HepG2 (cell line): ENCODE measurements around the gene TNFRSF11A. TPM values are rescaled to one million over a fixed set of nuclear protein-coding genes. Genes with fewer than 3 reads are reported as not detected.

ENCODE experiments used
- ATAC-seq: fragments of 200-7000 bp; cut with Tn5 transposase; 3 replicates; pipeline ENCODE4 v1.9.1; 2020; ENCODE audit warnings: mild to moderate bottlenecking, moderate library complexity
- BruUV-seq: library from RNA; stranded (reverse); fragments of 400-500 nt; replicated peaks from 2 replicates; lab custom pipeline; 2021; lab: Mats Ljungman, UMichigan
- CTCF ChIA-PET: fragments of 300-600 bp; formaldehyde crosslinking; extraction: SDS; loops from one replicate; lab custom pipeline; 2021; ENCODE audit warnings: low total read pairs, inconsistent platforms, low intra/inter-chr PET ratio; lab: Yijun Ruan, JAX
- POLR2A ChIA-PET: fragments of 350-600 bp; sonication (Branson Sonifier 250); formaldehyde crosslinking; loops from one replicate; lab custom pipeline; 2020; ENCODE audit warnings: antibody characterized with exemption, inconsistent platforms; lab: Yijun Ruan, JAX
- DNase-seq: peaks from one replicate; pipeline ENCODE4 v3.0.0-alpha.2; 2015; ENCODE audit warnings: low spot score
- FAIRE-seq: peaks from 3 replicates; lab custom pipeline; 2011; peaks lifted over from hg19 to GRCh38; lab: Jason Lieb, UNC
- H2AFZ ChIP-seq: one replicate; pipeline ENCODE4 v1.6.1; 2011; ENCODE audit warnings: low read length, inconsistent platforms
- H3K27ac ChIP-seq: fragments of 300-600 bp; 3 replicates; pipeline ENCODE4 v1.8.0; 2011; ENCODE audit warnings: mixed run types, mild to moderate bottlenecking, mixed read lengths, low read length, inconsistent platforms; ENCODE audit not compliant: insufficient read depth; ENCODE audit errors: extremely low read length
- H3K27me3 ChIP-seq, 2 experiments: fragments of 200-600 bp in 1 of 2; 2 replicates in 1 of 2; 3 replicates in 1 of 2; pipeline versions ENCODE4 v1.6.0 to v1.8.0; 2011; ENCODE audit warnings: low read length in 2 of 2, mild to moderate bottlenecking in 2 of 2, moderate library complexity in 2 of 2, inconsistent platforms in 1 of 2; ENCODE audit not compliant: insufficient read depth in 2 of 2, control insufficient read depth in 1 of 2
- H3K36me3 ChIP-seq, 2 experiments: fragments of 200-600 bp in 1 of 2; replicated peaks in 1 of 2; 2 replicates in 1 of 2; 3 replicates in 1 of 2; pipeline versions ENCODE4 v1.5.1 to v1.8.0; 2011; ENCODE audit warnings: low read length in 2 of 2, inconsistent platforms in 1 of 2; ENCODE audit not compliant: insufficient read depth in 2 of 2, control insufficient read depth in 1 of 2
- H3K4me1 ChIP-seq: 2 replicates; pipeline ENCODE4 v1.5.1; 2012; ENCODE audit warnings: low read length, inconsistent platforms; ENCODE audit not compliant: insufficient read depth
- H3K4me2 ChIP-seq: 2 replicates; pipeline ENCODE4 v1.6.0; 2011; ENCODE audit warnings: low read depth, low read length, inconsistent platforms
- H3K4me3 ChIP-seq, 3 experiments: fragments of 200-600 bp in 1 of 3; sonication (generic), shearing (Covaris generic) in 1 of 3; replicated peaks in 1 of 3; 2 replicates each; pipeline ENCODE4 v1.5.1; 2011 to 2016; ENCODE audit warnings: low read length in 3 of 3, inconsistent platforms in 2 of 3, low read depth in 2 of 3, mild to moderate bottlenecking in 2 of 3, control low read depth in 1 of 3, mixed read lengths in 1 of 3; ENCODE audit not compliant: insufficient read depth in 1 of 3
- H3K79me2 ChIP-seq: one replicate; pipeline ENCODE4 v1.6.1; 2011; ENCODE audit warnings: low read length, inconsistent platforms; ENCODE audit not compliant: insufficient read depth
- H3K9ac ChIP-seq: 2 replicates; pipeline ENCODE4 v1.6.0; 2011; ENCODE audit warnings: mild to moderate bottlenecking, low read depth, low read length, inconsistent platforms; ENCODE audit not compliant: insufficient read depth
- H3K9me3 ChIP-seq: 2 replicates; pipeline ENCODE4 v1.5.1; 2012; ENCODE audit warnings: mild to moderate bottlenecking, low read length
- H4K20me1 ChIP-seq: 2 replicates; pipeline ENCODE4 v1.6.0; 2011; ENCODE audit warnings: inconsistent platforms, mild to moderate bottlenecking, low read length, moderate library complexity; ENCODE audit not compliant: insufficient read depth
- DPF2 ChIP-seq: sonication (generic); formaldehyde crosslinking; IDR thresholded peaks from 2 replicates; pipeline ENCODE4 v1.4.0; 2020; ENCODE audit warnings: mild to moderate bottlenecking, low read depth, missing genetic modification reagents, borderline replicate concordance
- ELF1 ChIP-seq: sonication (generic); formaldehyde crosslinking; IDR thresholded peaks from 2 replicates; pipeline ENCODE4 v1.4.0; 2020; ENCODE audit warnings: missing genetic modification reagents
- EZH2 ChIP-seq: conservative IDR thresholded peaks from 2 replicates; pipeline ENCODE4 v1.6.1; 2012; ENCODE audit warnings: mild to moderate bottlenecking, low read depth, low read length, moderate library complexity
- HDAC1 ChIP-seq: sonication (generic); formaldehyde crosslinking; IDR thresholded peaks from 2 replicates; pipeline ENCODE4 v1.5.1; 2020; ENCODE audit warnings: mild to moderate bottlenecking, missing genetic modification reagents
- HNF4A ChIP-seq: sonication (generic); formaldehyde crosslinking; IDR thresholded peaks from 2 replicates; pipeline ENCODE4 v1.4.0; 2020; ENCODE audit warnings: missing genetic modification reagents
- SKIL ChIP-seq: sonication (generic); formaldehyde crosslinking; IDR thresholded peaks from 2 replicates; pipeline ENCODE4 v1.8.0; 2022; ENCODE audit warnings: missing genetic modification reagents, mild to moderate bottlenecking, moderate library complexity, borderline replicate concordance
- UBTF ChIP-seq: sonication (generic); formaldehyde crosslinking; IDR thresholded peaks from 2 replicates; pipeline ENCODE4 v1.4.0; 2020; ENCODE audit warnings: mild to moderate bottlenecking, missing genetic modification reagents
- YEATS4 ChIP-seq: sonication (generic); formaldehyde crosslinking; IDR thresholded peaks from 2 replicates; pipeline ENCODE4 v1.4.0; 2020; ENCODE audit warnings: missing genetic modification reagents, borderline replicate concordance
- ZBTB7B ChIP-seq: sonication (generic); formaldehyde crosslinking; IDR thresholded peaks from 2 replicates; pipeline ENCODE4 v1.4.0; 2020; ENCODE audit warnings: missing genetic modification reagents
- ZFP41 ChIP-seq: sonication (generic); formaldehyde crosslinking; IDR thresholded peaks from 2 replicates; pipeline ENCODE4 v1.4.0; 2020; ENCODE audit warnings: mild to moderate bottlenecking, missing genetic modification reagents, borderline replicate concordance
- WGBS: methylation state at CpG from one replicate; pipeline ENCODE4 v1.1.6; 2017; ENCODE audit warnings: low lambda C conversion rate; 5-methylcytosine and 5-hydroxymethylcytosine counted together
- in situ Hi-C: cut with HindIII; loops from 2 replicates; pipeline ENCODE4 v1.10.0; 2017; ENCODE audit warnings: low pct_unique_long_range_greater_than_20kb; ENCODE audit not compliant: extremely low pct_ligation_motif_present
- intact Hi-C: fragments of 100-400 bp; cut with micrococcal nuclease; formaldehyde crosslinking; loops from one replicate; pipeline ENCODE4 v1.10.0; 2022; ENCODE audit not compliant: unreplicated experiment
- polyA plus RNA-seq, 8 experiments: library from polyadenylated mRNA; depleted of rRNA in 3 of 8; stranded (reverse) in 7 of 8; unstranded in 1 of 8; fragments of >200 nt; fragmentation: Illumina TruSeq in 4 of 8; extraction: Trizol in 4 of 8; gene quantifications; 2 replicates each; pipeline versions ENCODE4 v1.2.1 to v1.2.3, GENCODE V29; 2011 to 2016; ENCODE audit warnings: low read depth in 4 of 8, missing spikeins in 1 of 8, mixed read lengths in 1 of 8; ENCODE audit not compliant: insufficient read depth in 1 of 8
- total RNA-seq, 5 experiments: library from RNA; depleted of rRNA; stranded (reverse); fragments of >200 nt; fragmentation: Illumina TruSeq; extraction: Trizol; gene quantifications; 2 replicates each; pipeline ENCODE4 v1.2.3, GENCODE V29; 2016; ENCODE audit warnings: low read depth in 1 of 5
- TF ChIP-seq, protein P1 (sequence below): sonication (generic); formaldehyde crosslinking; IDR thresholded peaks from 2 replicates; pipeline ENCODE4 v1.5.1; 2020; ENCODE audit warnings: mild to moderate bottlenecking, missing genetic modification reagents
- TF ChIP-seq, protein P2 (sequence below): IDR thresholded peaks from 2 replicates; pipeline ENCODE4 v1.6.1; 2016; ENCODE audit warnings: missing compliant biosample characterization, missing genetic modification reagents, borderline replicate concordance

TNFRSF11A gene
- total and polyA plus RNA-seq, 2 of the 13 experiments (the other 11 are each of a cell fraction or from before 2014, with no cell fraction given), result 4.6 to 6.4 TPM

- 47% methylated on average over 3 of the region's 3 CpGs for WGBS
- TF ChIP-seq HDAC1 (CRISPR knock-in tag), result no peak
- 0 out of 2 replicates have a peak, but pooled peaks have one; percentile 8 for TF ChIP-seq UBTF (CRISPR knock-in tag)
- TF ChIP-seq YEATS4 (CRISPR knock-in tag), result no peak
- no peak for TF ChIP-seq EZH2
- no peak for TF ChIP-seq DPF2 (CRISPR knock-in tag)
- TF ChIP-seq ELF1 (CRISPR knock-in tag), result no peak
- TF ChIP-seq ZFP41 (CRISPR knock-in tag), result no peak
- TF ChIP-seq ZBTB7B, result no peak
- TF ChIP-seq, protein P1, sequence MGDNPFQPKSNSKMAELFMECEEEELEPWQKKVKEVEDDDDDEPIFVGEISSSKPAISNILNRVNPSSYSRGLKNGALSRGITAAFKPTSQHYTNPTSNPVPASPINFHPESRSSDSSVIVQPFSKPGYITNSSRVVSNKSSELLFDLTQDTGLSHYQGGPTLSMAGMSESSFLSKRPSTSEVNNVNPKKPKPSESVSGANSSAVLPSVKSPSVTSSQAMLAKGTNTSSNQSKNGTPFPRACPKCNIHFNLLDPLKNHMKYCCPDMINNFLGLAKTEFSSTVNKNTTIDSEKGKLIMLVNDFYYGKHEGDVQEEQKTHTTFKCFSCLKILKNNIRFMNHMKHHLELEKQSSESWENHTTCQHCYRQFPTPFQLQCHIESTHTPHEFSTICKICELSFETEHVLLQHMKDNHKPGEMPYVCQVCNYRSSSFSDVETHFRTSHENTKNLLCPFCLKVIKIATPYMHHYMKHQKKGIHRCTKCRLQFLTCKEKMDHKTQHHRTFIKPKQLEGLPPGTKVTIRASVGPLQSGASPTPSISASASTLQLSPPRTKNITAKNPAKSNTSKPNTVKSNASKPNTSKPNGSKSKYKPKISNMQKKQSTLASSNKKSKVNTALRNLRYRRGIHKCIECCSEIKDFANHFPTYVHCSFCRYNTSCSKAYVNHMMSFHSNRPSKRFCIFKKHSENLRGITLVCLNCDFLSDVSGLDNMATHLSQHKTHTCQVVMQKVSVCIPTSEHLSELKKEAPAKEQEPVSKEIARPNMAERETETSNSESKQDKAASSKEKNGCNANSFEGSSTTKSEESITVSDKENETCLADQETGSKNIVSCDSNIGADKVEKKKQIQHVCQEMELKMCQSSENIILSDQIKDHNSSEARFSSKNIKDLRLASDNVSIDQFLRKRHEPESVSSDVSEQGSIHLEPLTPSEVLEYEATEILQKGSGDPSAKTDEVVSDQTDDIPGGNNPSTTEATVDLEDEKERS (CRISPR knock-in tag), result 0 out of 2 replicates have a peak, but pooled peaks have one; percentile 1
- TF ChIP-seq HNF4A (CRISPR knock-in tag), result no peak
- TF ChIP-seq, protein P2, sequence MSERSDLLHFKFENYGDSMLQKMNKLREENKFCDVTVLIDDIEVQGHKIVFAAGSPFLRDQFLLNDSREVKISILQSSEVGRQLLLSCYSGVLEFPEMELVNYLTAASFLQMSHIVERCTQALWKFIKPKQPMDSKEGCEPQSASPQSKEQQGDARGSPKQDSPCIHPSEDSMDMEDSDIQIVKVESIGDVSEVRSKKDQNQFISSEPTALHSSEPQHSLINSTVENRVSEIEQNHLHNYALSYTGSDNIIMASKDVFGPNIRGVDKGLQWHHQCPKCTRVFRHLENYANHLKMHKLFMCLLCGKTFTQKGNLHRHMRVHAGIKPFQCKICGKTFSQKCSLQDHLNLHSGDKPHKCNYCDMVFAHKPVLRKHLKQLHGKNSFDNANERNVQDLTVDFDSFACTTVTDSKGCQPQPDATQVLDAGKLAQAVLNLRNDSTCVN (CRISPR knock-in tag), result no peak
- no peak for TF ChIP-seq SKIL (CRISPR knock-in tag)
- no peaks in the 10 kb centered on the region for H3K79me2 ChIP-seq
- DNase-seq (no peak), FAIRE-seq (no peak), ATAC-seq (peak; percentile 24; the same call in 2 of the 3 replicates)
- H3K9ac ChIP-seq, result no peak overlapping the region
- no peaks in the 10 kb centered on the region for H3K27me3 ChIP-seq
- H3K4me1 ChIP-seq, result peaks cover 62% of the 10 kb centered on the region
- no peaks in the 10 kb centered on the region for H3K36me3 ChIP-seq
- no peaks in the 10 kb centered on the region for H4K20me1 ChIP-seq
- CTCF ChIA-PET, result interaction anchor here (1.0 to 1.7 kb wide), 4 partner anchors 32 to 158 kb away, joined by 3 to 20 read pairs (median 4); partner anchors contain the start of gene ZCCHC2
- H3K27ac ChIP-seq, result peak overlapping the region; percentile 61
- in situ Hi-C loops, result loop anchor here (5.0 kb wide), 1 partner anchor 96 kb away; the partner anchor contains the start of gene ZCCHC2
- POLR2A ChIA-PET, result interaction anchor here (0.8 to 2.9 kb wide), 8 partner anchors 19 to 114 kb away, joined by 3 to 14 read pairs (median 5); partner anchors contain the start of gene ZCCHC2
- no TSS peak for BruUV-seq
- H3K9me3 ChIP-seq, result peaks cover 6% of the 10 kb centered on the region; the same call in 1 of the 2 replicates
- no peak overlapping the region for H3K4me3 ChIP-seq
- H2AFZ ChIP-seq, result no peak overlapping the region
- H3K4me2 ChIP-seq, result peak overlapping the region; percentile 78
- intact Hi-C loops, result no loop called here
These were observed 101.0 kb downstream of the TNFRSF11A start for GRCh38 chr18:62426191-62426488.
